AG09319 (cell line): ENCODE results near the gene AVPI1.

Experiments
- DNase-seq: peaks from one replicate; pipeline ENCODE4 v3.0.0-alpha.2; 2010; ENCODE audit warnings: low read depth; ENCODE audit errors: extremely low read depth
- CTCF ChIP-seq: IDR thresholded peaks from 2 replicates; pipeline ENCODE4 v1.5.1; 2011; ENCODE audit warnings: low read depth, mild to moderate bottlenecking, inconsistent platforms, low read length, moderate library complexity

Gene AVPI1

GRCh38 chr10:97726636-97727178 lies 39.7 kb upstream of the AVPI1 start:
- TF ChIP-seq CTCF: no peak
- DNase-seq: no peak

DNA sequence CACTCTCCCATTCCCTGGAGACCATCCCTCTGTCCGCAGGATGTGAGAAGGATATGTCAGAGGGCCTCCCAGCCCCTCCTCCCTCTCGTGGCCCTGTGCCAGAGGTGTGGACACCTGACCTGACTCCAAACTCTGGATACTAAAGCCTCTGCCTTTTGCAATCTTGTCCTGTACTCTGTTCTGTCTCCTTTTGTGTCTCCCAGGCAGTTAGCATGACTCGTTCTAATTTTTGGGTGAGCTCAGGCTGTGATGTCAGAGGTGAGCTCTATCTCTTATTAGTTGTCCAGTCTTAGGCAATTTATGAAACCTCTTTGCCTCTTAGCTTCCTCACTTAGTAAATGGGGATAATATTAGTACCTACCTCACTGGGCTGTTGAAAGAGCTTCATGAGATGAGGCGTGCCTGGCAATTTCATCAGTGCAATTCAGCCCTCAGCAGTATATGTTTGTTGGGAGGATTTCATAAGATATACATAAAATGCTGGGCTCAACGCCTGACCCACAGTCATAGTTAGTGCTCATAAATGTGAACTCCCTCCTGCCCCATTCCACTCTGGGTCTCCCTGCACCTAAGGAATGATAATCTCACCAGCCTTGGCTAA lies 37.4 kb upstream of the AVPI1 start:
- DNase-seq: no peak
- TF ChIP-seq CTCF: no peak

DNA sequence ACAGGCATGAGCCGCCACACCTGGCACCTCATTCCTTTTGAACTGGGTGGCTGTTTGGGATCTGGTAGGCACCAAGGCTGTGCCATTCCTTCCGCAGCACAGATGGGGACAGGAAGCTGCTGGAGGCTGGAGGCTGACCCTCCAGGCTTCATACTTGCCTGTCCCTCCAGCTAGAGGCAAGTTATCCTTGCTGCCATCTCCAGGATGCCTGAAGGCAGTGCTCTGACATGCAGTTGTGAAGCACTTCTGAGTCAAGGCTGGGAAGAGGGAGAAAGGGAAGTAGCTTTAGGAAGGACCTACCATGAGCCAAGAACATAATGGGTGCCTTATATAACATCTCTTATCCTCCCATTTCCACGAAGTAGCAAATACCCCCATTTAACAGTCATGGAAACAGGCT lies 36.0 kb upstream of the AVPI1 start:
- TF ChIP-seq CTCF: no peak
- no peak for DNase-seq

- DNase-seq: no peak
- no peak for TF ChIP-seq CTCF
Observed at GRCh38 chr10:97721871-97722780, 35.1 kb upstream of the AVPI1 start.

DNA sequence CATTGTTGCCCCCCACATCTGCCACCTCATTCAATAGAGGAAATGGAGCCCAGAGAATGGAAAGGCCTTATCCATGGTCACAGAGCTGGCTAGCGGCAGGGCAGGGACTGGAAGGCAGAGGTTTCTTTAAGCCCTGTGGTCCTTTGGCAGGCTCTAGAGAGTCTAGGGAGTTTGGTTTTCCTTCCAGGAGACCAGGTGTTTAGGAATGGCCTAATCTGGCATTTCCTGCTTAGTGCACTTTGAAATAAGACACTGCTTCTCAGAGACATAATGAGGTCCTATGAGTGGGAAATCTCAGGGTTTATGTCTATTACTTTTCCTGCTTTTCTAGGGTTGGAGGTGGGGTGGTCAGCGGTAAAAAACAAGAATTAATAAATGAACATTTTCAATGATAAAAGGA lies 32.6 kb upstream of the AVPI1 start:
- no peak for DNase-seq

GRCh38 chr10:97718659-97719142 lies 31.7 kb upstream of the AVPI1 start:
- no peak for DNase-seq
- no peak for TF ChIP-seq CTCF

More for the DNA sequence above, 32.6 kb upstream of the AVPI1 start:
- TF ChIP-seq CTCF: no peak

- DNase-seq: no peak
Observed at GRCh38 chr10:97718178-97718577, 31.1 kb upstream of the AVPI1 start.

More at GRCh38 chr10:97718178-97718577, 31.1 kb upstream of the AVPI1 start:
- no peak for TF ChIP-seq CTCF
